NCI-H146 treated with DMSO at 0.1 percent for 48 hours (cell line): ENCODE measurements around the gene C16orf54.
"Not testable (repeated sequence)": the region's sequence is repeated elsewhere in the genome, so short reads cannot be mapped to it uniquely, and the experiment has no call there.

Experiments used
- DNase-seq: peaks from one replicate; lab custom pipeline; 2025; ENCODE audit not compliant: unreplicated experiment; lab: John Stamatoyannopoulos, UW

C16orf54 gene

DNA sequence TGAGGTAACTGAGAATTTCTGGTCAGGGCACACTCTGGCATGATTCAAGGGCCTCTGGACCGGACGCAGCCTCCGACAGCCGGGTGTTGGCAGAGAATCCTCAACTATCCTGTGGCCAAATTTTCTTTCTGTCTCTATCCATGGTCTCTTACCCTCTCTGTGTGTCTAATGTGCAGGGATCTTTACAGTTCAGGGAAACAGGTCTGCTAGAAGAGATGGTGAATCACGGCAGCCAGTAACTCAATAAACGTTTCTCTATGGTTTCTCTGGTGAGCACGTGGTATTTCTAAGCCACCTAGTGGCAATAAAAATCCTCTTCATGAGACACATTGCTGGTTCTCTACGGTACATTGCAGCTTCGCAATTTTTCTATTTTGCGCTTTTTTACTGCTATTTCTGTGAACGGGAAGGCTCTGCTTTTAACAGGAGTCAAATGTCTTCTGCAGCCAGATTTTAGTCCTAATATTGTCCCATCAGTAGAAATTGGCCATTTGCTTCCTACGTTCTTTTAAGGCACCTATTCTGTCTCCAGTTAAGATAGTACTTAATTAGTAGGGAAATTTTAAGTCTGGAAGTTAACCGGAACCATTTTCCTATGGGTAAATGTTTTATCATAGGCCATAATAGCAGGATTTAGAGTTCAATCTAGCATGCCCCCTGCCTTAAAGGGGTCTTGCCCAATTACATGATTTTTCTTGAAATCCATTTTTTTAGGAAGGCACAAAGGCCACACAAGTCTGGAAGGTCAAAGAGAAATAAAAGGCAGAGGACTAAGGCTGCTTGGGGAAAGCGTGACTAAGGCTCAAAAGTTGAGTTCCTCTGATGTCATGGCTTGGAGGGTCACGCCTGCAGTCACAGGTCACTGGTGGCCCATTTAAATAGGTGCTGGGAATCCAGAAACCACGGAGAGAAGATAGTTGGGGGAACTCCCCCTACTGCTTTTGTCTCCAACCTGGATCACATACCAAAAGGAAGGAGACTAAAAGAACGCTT lies 35.3 kb downstream of the C16orf54 start:
- DNase-seq, result peak; percentile 35

DNA sequence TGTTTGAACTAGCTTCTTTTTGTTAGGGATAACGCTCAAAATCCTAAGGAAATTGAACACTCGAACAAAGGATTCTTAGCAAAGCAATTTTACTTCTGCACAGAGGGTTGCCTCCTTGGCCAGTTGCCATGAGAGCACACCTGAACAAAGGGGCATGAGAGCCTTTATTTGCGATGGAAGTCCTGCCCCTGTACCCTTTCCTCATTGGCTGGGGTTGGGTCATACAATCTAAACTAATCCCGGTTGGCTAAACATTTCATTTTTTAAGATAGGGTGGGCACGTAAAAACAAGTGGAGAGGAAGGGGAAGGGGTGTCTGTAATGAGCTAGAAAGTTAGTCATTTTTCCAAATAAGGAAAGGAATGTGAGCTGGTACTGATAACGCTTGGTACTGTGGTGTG lies 36.1 kb downstream of the C16orf54 start:
- DNase-seq, result not testable (repeated sequence)

DNA sequence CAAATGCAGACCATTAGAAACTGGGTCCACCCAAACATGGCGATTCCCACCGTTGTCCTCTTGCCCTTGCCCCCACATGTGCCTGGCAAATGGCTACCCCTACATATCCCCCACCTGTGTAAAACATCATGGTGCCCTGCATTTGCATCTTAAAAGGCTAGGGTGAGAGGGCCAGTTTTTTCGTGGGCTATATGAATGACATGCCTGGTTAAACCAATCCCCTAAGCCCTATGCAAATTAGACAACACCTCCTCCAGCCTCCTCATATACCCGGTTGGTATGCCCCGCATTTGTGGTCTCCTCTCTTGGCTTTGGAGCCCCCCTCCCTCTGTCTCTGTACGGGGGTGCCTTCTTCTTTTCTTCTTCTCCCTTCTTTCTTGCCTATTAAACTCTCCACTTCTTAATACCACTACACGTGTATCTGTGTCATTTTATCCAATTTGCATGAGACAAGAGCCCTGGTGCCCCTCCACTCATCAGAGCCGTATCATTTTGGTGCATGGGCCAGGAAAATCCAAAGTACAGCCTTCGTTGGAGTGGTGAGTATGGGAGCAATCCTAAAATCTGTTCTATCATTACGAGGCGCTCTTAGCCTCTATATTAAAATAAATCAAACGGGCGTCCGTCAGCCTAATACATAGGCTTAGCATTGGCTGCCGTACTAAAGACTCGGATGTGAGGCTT lies 36.7 kb downstream of the C16orf54 start:
- no peak for DNase-seq

DNA sequence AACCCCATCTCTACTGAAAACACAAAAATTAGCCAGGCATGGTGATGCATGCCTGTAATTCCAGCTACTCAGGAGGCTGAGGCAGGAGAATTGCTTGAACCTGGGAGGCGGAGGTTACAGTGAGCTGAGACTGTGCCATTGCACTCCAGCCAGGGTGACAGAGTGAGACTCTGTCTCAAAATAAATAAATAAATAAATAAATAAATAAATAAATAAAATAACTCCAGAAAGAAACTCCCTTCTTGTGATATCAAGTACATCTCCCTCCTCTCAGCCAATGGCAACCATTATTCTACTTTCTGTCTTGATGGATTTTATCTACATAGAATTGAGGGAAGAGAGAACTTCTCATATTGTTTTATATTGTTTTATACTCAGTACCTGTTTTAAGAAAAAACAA lies 38.6 kb downstream of the C16orf54 start:
- not testable (repeated sequence) for DNase-seq

DNA sequence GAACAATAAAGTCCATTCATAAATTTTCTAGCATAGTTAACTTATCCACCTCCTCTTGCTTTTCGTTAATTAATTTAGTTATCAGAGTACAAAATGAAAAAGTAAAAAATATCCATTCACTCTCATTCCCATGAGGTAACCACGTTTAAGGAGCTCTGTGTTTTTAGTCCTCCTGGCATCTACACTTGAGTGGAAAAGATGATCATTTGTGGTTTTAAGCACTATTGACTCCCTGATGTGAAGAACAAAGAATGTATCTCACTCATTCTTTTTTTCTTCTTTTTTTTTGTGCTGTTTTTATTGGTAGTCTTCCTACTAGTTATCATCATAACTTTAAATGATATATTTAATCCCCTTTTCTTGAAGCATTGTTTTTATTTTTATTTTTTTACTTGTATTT lies 40.8 kb downstream of the C16orf54 start:
- no peak for DNase-seq

DNA sequence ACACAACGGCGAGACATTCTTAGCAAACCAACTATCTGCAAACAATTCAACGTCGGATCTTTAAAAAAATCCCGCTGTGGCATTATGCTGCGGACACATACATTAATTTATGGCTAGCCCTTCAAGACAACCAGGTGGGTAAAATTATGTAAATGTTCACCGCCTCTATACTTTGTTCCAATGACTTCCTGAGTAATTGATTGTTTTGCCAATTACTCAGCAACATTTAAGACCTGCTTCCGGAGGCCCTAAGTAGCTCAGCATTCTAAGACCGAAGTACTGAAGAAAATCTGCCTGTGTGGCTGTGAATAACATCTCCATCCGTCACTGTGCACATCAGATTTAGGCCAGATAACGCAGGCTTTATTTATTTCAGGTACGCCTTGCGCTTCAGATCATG lies 43.5 kb downstream of the C16orf54 start:
- DNase-seq, result peak; percentile 15

DNA sequence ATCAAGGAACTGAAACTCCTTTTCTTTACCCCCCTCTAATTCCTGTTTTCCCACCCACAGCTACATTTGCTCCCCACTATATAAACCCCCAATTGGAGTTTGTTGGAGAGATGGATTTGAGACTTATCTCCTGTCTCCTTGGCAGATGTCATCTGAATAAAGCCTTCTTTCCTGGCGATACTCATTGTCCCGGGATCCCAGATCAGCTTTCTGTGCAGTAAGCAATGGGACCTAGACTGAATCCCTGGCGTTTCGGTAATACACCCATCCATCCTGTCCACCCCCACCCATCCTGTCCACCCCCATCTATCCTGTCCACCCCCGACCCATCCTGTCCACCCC lies 44.6 kb downstream of the C16orf54 start:
- no peak for DNase-seq

DNA sequence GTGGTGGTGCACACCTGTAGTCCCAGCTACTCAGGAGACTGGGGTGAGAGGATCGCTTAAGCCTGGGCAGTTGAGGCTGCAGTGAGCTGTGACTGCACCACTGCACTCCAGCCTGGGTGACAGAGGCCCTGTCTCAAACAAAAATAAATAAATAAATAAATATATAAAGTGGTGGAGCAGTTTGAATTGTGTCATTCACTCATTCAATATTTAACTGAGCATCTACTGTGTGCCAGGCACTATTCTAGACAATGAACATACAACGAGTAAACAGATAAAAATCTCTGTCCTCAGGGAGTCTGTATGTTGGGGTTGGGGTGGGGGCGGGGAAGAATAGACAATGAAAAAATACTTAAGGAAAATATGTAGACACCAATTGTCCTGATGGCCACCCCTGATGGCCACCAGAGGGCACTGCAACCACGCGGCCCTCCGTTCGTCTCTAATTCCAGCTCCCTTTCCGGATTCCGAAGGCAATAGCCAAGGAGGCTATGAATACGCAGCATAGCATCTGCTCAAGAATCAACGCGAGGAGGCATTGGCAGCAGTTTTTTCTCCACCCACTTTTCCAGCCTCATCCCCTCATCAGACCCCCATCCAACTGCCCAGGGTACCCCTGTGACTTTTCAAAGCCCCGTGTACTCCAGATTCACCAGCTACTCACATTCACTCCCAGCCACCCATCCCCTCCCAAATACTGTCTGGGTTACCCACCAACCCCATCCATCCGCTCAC lies 45.4 kb downstream of the C16orf54 start:
- peak; percentile 71 for DNase-seq

DNA sequence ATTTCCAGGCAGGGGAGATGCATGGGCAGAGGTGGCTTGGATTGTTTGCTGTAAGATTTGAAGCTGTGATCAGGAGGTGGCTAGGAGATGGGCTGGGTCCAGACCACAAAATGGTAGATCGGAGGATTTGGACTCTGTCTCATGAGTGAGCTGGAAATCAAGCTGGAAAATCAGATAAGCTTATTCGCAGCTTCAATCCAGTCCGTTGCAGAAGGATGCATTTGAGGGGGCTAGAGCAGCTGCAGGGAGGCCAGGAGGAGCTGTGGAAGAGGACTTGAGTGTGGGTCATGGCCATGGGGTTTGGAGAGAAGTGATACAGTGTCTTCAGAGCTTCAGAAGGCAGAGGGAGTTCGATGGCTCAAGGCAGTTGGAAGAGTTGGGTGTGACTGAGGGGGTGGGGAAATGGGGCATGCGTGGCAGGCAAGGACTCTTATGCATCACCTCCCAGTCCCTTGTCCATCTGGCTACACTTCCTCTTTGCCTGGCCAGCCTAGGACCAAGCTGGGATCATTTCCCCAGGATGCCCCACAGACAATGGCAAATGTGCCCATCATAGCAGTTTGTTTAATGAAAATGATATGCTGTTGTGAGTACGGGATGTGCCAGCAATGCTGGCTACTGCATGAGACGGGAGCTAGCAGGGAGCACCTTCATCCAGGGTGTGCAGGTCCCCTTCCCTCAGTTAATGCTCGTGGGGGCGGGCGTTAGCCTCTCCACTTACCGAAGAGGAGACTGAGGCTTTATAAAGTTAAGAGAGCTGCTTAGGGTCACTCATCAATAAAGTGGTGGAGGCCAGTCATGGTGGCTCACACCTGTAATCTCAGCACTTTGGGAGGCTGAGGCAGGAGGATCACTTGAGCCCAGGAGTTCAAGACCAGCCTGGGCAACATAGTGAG lies 46.2 kb downstream of the C16orf54 start:
- DNase-seq, result no peak

DNA sequence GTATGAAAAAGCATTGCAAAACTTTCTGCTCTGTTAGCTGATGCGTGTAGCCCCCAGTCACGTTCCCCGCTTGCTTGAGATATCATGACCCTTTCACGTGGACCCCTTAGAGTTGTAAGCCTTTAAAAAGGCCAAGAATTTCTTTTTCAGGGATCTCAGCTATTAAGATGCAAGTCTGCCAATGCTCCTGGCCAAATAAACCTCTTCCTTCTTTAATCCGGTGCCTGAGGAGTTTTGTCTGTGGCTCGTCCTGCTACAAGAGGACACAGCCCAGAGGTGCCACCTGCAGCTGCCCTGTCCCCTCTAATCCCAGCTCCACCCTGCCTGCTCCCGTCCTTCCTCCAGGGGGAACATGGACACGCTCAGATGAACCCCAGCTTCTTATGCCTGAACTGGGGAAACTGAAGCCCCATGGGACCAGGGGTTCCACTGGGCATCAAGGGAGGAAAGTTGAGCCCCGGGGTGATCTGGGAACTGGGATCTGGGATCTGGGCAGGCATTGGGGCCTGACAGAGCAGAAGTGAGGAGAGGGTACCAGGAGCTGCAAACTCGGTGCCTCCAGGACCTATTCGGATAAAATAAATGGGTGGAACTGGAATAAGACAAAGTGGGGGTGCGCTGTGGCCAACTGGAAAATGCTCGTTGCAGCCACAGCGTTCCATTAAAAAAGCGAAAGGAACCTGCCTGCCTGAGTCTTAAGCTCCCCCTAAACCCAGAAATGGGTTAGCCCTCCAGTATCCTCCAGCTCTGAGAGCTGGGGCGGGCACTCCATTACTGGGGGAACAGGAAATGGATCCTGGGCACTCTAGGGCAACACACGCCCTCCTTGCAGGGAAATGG lies 47.1 kb downstream of the C16orf54 start:
- DNase-seq, result no peak

DNA sequence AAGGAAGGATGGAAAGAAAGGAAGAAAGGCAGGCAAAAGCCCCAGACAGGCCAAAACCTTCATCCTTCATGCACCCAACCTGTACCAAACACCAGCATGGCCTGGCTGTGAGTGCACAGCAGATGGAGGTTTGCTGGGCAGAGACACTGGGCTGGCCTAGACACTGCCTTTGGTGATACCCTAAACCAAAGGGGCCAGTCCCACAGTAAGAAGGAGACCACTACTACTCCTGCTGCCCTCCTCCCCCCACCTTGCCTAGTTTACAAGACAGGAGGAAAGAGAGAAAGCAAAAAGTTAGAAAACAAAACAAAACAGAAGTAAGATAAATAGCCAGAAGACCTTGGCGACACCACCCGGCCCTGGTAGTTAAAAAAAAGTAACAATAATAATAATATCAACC lies 47.7 kb downstream of the C16orf54 start:
- DNase-seq, result no peak

DNA sequence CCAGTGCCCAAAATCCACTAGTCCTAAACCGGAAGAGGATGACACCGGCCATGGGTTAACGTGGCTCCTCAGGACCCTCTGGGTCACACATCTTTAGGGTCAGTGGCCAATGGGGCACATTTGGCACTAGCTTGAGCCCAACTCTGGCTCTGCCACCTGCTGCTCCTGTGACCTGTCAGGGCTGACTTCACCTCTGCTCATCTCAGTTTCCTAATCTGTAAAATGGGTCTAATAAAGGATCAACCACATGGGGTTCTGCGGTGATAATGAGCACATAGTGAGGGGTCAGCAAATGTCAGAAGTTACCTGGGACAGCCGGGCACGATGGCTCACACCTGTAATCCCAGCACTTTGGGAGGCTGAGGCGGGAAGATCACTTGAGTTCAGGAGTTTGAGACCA lies 48.4 kb downstream of the C16orf54 start:
- no peak for DNase-seq

DNA sequence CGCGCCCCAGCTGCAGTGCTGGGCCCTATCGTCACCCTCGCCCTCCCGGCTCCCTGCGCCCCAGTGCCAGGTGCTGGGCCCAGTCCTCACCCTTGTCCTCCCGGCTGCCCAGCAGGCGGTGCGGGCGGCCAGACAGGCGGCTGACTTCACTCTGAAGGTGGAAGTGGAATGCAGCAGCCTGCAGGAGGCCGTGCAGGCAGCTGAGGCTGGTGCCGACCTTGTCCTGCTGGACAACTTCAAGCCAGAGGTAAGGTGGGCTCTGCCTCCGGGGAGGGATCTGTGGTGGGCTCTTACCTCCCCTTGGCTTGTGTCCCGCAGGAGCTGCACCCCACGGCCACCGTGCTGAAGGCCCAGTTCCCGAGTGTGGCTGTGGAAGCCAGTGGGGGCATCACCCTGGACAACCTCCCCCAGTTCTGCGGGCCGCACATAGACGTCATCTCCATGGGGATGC lies 48.9 kb downstream of the C16orf54 start:
- no peak for DNase-seq

DNA sequence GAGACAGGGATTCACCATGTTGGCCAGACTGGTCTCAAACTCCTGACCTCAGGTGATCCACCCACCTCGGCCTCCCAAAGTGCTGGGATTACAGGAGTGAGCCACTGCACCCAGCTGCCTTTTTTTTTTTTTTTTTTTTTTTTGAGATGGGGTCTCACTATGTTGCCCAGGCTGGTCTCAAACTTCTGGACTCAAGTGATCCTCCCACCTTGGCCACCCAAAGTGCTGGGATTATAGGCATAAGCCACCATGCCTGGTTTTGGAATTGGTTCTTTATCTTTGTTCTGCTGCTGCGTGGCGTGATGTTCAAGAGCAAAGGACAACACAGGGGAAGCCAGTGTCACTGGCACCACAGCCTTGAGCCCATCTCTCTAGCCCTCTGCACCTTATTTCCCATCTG lies 50.1 kb downstream of the C16orf54 start:
- not testable (repeated sequence) for DNase-seq

DNA sequence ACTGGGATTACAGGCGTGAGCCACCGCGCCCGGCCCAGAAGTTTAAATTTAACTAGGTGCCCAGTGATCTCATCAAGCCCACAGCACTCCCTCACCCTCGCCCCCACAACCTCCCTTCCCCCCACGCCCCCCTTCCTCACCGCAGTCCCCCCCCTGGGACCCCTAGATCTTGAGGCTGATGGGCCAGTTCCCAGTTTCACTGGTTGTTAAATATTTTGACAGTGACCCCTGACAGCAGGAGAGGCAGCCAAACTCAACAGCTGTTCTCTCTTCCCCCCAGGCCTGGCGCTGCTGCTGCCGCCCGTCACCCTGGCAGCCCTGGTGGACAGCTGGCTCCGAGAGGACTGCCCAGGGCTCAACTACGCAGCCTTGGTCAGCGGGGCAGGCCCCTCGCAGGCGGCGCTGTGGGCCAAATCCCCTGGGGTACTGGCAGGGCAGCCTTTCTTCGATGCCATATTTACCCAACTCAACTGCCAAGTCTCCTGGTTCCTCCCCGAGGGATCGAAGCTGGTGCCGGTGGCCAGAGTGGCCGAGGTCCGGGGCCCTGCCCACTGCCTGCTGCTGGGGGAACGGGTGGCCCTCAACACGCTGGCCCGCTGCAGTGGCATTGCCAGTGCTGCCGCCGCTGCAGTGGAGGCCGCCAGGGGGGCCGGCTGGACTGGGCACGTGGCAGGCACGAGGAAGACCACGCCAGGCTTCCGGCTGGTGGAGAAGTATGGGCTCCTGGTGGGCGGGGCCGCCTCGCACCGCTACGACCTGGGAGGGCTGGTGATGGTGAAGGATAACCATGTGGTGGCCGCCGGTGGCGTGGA lies 51.2 kb downstream of the C16orf54 start:
- no peak for DNase-seq

DNA sequence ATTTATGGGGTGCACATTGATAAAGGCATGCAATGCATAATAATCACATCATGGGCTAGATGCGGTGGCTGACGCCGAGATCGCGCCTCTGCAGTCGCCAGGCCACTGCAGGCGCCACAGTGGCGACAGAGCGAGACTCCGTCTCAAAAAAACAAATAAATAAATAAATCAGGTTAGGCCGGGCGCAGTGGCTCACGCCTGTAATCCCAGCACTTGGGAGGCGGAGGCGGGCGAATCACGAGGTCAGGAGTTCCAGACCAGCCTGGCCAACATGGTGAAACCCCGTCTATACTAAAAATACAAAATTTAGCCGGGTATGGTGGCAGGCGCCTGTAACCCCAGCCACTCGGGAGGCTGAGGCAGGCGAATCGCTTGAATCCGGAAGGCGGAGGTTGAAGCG lies 53.2 kb downstream of the C16orf54 start:
- DNase-seq, result not testable (repeated sequence)
